Left ventricle myocardium inferior (tissue), 1 donor: ENCODE measurements around the gene KIAA2012. TPM values are rescaled to one million over a fixed set of nuclear protein-coding genes. Genes with fewer than 3 reads are reported as not detected.

Experiments
- DNase-seq: peaks from one replicate; pipeline ENCODE4 v3.0.0-alpha.2; 2020
- H3K27ac ChIP-seq: fragments of 200-600 bp; replicated peaks from 2 replicates; pipeline ENCODE4 v1.8.0; 2021
- H3K27me3 ChIP-seq: fragments of 200-600 bp; 2 replicates; pipeline ENCODE4 v1.8.0; 2021; ENCODE audit warnings: low read depth
- H3K36me3 ChIP-seq: fragments of 200-600 bp; 2 replicates; pipeline ENCODE4 v1.8.0; 2021
- H3K4me1 ChIP-seq: fragments of 200-600 bp; 2 replicates; pipeline ENCODE4 v1.8.0; 2021
- H3K4me3 ChIP-seq: fragments of 200-600 bp; 2 replicates; pipeline ENCODE4 v1.8.0; 2021; ENCODE audit warnings: mild to moderate bottlenecking, moderate library complexity
- H3K9me3 ChIP-seq: fragments of 200-600 bp; replicated peaks from 2 replicates; pipeline ENCODE4 v1.8.0; 2021
- CTCF ChIP-seq: fragments of 200-600 bp; IDR thresholded peaks from 2 replicates; pipeline ENCODE4 v1.8.0; 2021; ENCODE audit warnings: antibody characterized with exemption, mild to moderate bottlenecking, borderline replicate concordance
- intact Hi-C: fragments of 100-400 bp; cut with micrococcal nuclease; formaldehyde crosslinking; loops from one replicate; pipeline ENCODE4 v1.11.0; 2022
- total RNA-seq: library from RNA; stranded (reverse); fragmentation: NEBNext Ultra II Directional; extraction: Animal tissue kit (Norgen Biotek cat#: 25700); gene quantifications from one replicate; pipeline ENCODE4 v1.2.1, GENCODE V29; 2021
- donor health status: DM: no; HTN: yes; CAD: no; lungs with severe emphysema.

The KIAA2012 gene
- total RNA-seq, 1 donor from 2014 or later = not detected

- intact Hi-C loops = no loop called here
- peak; percentile 22 for DNase-seq
Observed at GRCh38 chr2:202109737-202110184, 36.7 kb downstream of the KIAA2012 start.

GRCh38 chr2:202110491-202110890 lies 37.4 kb downstream of the KIAA2012 start:
- H3K4me1 ChIP-seq = peaks cover 15% of the 10 kb centered on the region
- no peak for DNase-seq
- no peak for TF ChIP-seq CTCF
- H3K9me3 ChIP-seq = no peaks in the 10 kb centered on the region
- no peak overlapping the region for H3K4me3 ChIP-seq
- intact Hi-C loops = no loop called here
- no peaks in the 10 kb centered on the region for H3K36me3 ChIP-seq
- H3K27me3 ChIP-seq = peaks cover 33% of the 10 kb centered on the region
- no peak overlapping the region for H3K27ac ChIP-seq

More at GRCh38 chr2:202109737-202110184, 36.7 kb downstream of the KIAA2012 start:
- Histone ChIP-seq H3K4me1 (peaks cover 15% of the 10 kb centered on the region), H3K36me3 (no peaks in the 10 kb centered on the region), H3K27me3 (peaks cover 31% of the 10 kb centered on the region), H3K9me3 (no peaks in the 10 kb centered on the region), H3K4me3 (no peak overlapping the region), H3K27ac (no peak overlapping the region)
- no peak for TF ChIP-seq CTCF

GRCh38 chr2:202112041-202112440 lies 39.0 kb downstream of the KIAA2012 start:
- intact Hi-C loops = no loop called here
- no peak for TF ChIP-seq CTCF
- Histone ChIP-seq H3K4me3 (no peak overlapping the region), H3K27me3 (peaks cover 45% of the 10 kb centered on the region), H3K27ac (no peak overlapping the region), H3K9me3 (no peaks in the 10 kb centered on the region), H3K36me3 (no peaks in the 10 kb centered on the region), H3K4me1 (peaks cover 15% of the 10 kb centered on the region)
- DNase-seq = no peak

DNA sequence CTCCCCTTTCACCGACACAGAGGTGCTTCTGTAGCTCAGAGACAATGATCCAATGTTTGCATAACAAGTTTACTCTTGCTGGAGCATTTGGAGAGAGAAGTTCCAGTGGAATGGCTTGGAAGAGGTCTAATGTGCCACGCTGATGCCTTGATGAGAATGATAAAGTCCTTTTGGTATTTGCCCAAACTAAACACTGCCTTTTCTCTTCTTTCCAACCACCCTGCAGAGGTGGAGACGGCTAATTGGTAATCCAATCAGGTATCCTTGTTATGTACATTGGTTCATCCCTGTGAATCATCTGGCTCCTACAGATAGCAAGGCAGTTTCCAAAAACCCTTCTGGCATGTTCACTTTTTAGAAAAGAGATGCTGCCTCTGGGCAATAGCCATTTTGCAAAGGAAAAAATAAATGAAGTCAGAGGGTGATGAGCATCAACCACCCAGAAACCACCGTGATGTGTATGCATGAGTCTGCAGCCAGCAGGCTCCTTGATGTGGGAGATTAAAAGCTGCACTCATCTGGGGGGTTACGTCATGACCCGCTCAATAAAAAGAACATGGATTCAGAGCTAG lies 40.6 kb downstream of the KIAA2012 start:
- H3K4me1 ChIP-seq = peaks cover 15% of the 10 kb centered on the region
- intact Hi-C loops = no loop called here
- TF ChIP-seq CTCF = no peak

DNA sequence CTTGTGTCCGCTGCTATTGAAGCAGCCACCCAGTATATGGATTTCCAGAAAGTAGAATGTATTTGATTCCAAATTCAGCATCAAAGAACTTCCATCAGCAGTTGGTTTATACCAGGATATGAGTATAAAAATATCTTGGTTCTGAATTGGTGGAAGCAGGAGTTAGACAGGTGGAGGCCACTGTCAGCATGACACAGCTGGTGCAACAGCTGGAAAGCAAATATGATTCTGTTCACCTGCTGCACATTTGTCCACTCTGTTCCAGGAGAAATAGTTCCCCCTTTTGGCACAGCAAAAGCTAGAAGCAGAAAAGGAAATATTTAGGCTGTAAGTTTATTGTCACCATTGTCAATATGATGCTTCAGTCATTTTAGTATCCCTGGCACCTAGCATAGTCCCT lies 41.2 kb downstream of the KIAA2012 start:
- Histone ChIP-seq H3K4me3 (no peak overlapping the region), H3K4me1 (peaks cover 11% of the 10 kb centered on the region), H3K9me3 (no peaks in the 10 kb centered on the region), H3K36me3 (no peaks in the 10 kb centered on the region), H3K27ac (no peak overlapping the region), H3K27me3 (peaks cover 45% of the 10 kb centered on the region)
- intact Hi-C loops = no loop called here
- DNase-seq = no peak
- no peak for TF ChIP-seq CTCF

More for the DNA sequence above, 40.6 kb downstream of the KIAA2012 start:
- no peak overlapping the region for H3K27ac ChIP-seq
- H3K36me3 ChIP-seq = no peaks in the 10 kb centered on the region
- H3K9me3 ChIP-seq = no peaks in the 10 kb centered on the region
- H3K4me3 ChIP-seq = no peak overlapping the region
- peaks cover 45% of the 10 kb centered on the region for H3K27me3 ChIP-seq
- no peak for DNase-seq
